ENCODE measurements around the gene ZNF385D.

GRCh38 chr3:21411058-21411457 lies 340.0 kb downstream of the ZNF385D start:
- TF ChIP-seq CTCF (CRISPR knock-in tag; IDR thresholded peaks at IDR 0.05) (no peak), KAT2B (IDR thresholded peaks at IDR 0.05; ENCODE audit: borderline replicate concordance, low read depth, low read length) (no peak), CERS6 (CRISPR knock-in tag; IDR thresholded peaks at IDR 0.05) (no peak), ZNF512 (CRISPR knock-in tag; IDR thresholded peaks at IDR 0.05) (no peak), HNRNPUL1 (IDR thresholded peaks at IDR 0.05; ENCODE audit: low read depth, low read length) (no peak), ZNF747 (CRISPR knock-in tag; IDR thresholded peaks at IDR 0.05; ENCODE audit: borderline replicate concordance) (no peak), MXD3 (CRISPR knock-in tag; IDR thresholded peaks at IDR 0.05) (no peak), POLR2A (IDR thresholded peaks at IDR 0.05; ENCODE audit: insufficient read depth in 1 of 2, low read depth in 2 of 2, low read length in 2 of 2) (no peak), ZNF704 (CRISPR knock-in tag; IDR thresholded peaks at IDR 0.05; ENCODE audit: borderline replicate concordance) (no peak)

Measured in HepG2 (cell line).